Measurements from ENCODE around the gene RTN1.

The RTN1 gene

GRCh38 chr14:59849411-59850130 is 21.0 kb downstream of the RTN1 start:
- no peak for DNase-seq (ENCODE audit: low read depth)

DNA sequence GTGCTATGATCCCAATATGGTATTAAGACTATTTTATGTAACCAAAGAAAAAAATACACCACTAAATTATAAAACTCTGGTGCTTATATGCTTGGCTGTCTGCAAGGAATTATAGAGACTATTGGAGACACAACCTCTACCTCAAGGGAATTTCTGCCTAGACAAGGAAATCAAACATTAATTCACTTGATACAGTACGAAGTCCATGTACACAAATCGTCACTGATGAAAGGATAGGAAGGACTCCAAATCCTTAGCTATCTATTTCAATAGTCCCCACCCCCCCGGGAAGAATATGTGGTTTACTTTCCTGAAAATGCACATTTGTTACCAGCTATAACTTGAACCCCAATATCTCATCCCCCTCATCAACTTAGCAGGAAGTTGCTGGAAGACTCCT is 21.9 kb downstream of the RTN1 start:
- no peak for DNase-seq (ENCODE audit: low read depth)

DNA sequence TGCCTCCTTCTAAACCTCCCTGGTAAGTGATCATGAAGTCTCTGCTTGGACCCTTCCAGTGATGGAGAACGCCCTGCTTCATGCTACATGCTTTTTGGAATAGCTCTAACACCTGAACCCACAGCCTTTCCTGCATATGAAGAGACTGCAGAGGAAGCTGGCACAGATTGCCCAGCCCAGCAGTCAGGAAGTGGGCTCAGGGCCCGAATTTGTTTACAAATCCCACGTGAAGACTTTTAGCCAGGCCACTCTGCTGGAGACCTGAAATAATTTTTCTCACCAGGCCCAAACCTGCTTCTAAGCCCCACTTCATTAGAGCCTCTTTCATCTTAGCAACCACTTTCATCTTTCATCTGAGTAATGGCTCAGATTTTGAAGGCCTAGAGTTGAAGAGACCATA is 22.9 kb downstream of the RTN1 start:
- no peak for DNase-seq (ENCODE audit: low read depth)

DNA sequence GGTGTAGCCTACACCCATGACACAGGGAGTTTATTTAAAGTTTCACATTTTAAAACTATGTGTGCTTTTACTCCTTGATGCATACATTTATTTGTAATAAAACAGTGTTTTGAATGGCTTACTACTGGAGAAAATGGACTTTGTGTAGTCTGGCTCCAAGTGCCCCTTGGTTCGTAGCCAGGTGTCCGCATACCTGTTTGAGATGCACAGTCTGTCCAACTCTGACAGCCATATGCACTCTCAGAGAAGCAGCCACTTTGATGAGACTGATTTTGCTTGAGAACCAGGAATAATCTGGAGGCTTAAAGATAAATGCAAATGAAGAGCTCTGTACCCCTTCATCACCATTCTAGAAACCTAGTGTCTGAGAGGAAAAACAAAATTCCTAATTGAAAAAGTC is 24.0 kb downstream of the RTN1 start:
- no peak for DNase-seq (ENCODE audit: low read depth)

DNA sequence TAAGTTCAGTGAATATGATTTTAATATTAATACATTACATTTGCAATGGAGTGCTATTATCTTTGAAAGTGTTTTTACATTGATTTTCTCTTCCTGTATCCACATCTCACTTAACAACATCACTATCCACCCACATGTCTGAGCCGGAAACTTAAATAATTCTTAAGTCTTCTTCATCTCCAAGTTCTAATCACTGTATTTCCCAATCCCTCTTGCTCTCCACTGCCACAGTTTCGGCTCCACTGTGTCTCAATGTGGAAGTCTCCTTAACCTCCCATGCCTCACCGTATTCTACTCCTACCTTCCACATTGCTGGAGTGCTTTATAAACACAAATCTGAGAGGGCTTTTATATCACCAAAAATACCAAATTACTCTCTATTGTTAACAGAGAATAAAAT is 25.3 kb downstream of the RTN1 start:
- no peak for DNase-seq (ENCODE audit: low read depth)

GRCh38 chr14:59844186-59844812 is 26.3 kb downstream of the RTN1 start:
- no peak for DNase-seq (ENCODE audit: low read depth)

DNA sequence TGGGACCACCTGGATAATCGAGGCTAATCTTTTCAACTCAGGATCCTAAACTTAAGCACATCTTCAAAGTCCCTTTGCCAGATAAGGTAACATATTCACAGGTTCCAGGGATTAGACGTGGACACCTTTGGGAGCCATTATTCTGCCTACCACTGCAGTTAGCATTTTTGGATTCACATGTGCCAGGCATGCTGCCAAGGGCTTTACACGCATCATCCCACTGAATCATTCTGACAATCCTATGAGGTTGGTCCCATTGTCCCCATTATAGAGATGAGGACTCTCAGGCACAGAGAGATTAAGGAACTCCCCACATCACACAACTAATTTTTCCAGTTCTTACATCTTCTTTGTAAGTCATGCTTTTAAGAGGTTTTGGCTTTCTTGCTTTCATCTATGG is 34.5 kb downstream of the RTN1 start:
- DNase-seq (ENCODE audit: low read depth): no peak

- DNase-seq (ENCODE audit: low read depth): no peak
Measured at GRCh38 chr14:59832653-59833294, 37.8 kb downstream of the RTN1 start.

DNA sequence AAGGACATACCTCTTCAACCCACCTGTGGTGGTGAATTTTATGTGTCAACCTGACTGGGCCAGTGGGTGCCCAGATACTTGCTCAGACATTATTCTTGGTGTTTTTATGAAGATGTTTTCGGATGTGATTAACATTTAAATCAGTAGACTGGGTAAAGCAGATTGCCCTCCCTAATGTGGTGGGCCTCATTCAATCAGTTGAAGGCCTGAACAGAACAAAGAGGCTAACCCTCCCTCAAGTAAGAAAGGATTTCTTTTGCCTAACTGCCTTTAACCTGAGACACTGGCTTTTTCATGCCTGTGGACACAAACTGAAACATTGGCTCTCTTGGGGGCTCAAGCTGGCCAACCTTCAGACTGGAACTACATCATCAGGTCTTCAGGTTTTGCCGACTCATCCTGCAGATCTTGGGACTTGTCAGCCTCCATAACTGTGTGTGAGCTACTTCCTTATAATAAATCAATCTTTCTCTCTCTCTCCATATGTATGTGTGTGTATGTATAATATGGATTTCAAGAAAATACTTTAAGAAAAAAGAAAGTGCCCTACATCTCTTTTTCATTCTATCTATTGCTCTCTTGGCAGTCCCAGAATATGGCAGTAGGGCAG is 39.4 kb downstream of the RTN1 start:
- DNase-seq (ENCODE audit: low read depth): no peak

- no peak for DNase-seq (ENCODE audit: low read depth)
Measured at GRCh38 chr14:59830338-59830734, 40.2 kb downstream of the RTN1 start.

- DNase-seq (ENCODE audit: low read depth): no peak
Measured at GRCh38 chr14:59829469-59830337, 40.9 kb downstream of the RTN1 start.

DNA sequence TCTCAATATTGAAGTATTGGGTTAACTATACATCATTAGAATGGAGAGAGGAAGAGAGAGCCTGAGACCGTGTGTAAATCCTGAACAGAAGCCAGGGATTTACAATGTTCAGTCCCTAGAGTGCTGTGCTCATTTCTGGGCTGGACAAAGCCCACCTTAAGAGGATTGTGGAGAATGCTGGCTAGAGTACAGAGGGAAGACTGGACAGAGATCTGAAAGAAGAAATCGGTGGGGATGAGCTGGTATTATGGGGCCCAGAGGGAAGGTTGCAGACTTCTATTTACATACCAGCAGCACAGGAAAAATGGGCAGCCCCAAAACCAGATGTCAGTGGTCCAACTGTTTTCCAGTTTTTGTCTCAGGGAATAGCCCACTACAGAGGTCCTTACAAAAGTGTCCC is 42.3 kb downstream of the RTN1 start:
- no peak for DNase-seq (ENCODE audit: low read depth)

- DNase-seq (ENCODE audit: low read depth): no peak
Measured at GRCh38 chr14:59827401-59827800, 43.2 kb downstream of the RTN1 start.

DNA sequence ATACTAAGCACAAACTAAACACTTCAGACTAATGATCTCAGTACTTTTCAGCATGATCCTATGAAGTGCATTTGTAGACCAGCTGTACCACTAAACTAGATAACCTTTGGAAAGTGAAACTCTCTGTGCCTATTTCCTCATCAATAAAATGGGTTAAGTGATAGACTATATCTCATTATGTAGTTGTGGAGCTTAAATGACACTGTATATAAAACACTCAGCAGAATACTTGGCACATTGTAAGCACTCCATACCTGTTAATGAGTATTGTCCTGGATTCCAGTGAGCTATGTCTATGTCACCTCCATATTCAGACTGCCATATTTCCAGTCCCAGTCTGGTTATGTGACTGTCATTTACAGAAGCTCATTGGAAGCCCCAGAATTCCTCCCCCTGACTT is 44.4 kb downstream of the RTN1 start:
- DNase-seq (ENCODE audit: low read depth): no peak

- no peak for DNase-seq (ENCODE audit: low read depth)
Measured at GRCh38 chr14:59823179-59823578, 47.4 kb downstream of the RTN1 start.

DNA sequence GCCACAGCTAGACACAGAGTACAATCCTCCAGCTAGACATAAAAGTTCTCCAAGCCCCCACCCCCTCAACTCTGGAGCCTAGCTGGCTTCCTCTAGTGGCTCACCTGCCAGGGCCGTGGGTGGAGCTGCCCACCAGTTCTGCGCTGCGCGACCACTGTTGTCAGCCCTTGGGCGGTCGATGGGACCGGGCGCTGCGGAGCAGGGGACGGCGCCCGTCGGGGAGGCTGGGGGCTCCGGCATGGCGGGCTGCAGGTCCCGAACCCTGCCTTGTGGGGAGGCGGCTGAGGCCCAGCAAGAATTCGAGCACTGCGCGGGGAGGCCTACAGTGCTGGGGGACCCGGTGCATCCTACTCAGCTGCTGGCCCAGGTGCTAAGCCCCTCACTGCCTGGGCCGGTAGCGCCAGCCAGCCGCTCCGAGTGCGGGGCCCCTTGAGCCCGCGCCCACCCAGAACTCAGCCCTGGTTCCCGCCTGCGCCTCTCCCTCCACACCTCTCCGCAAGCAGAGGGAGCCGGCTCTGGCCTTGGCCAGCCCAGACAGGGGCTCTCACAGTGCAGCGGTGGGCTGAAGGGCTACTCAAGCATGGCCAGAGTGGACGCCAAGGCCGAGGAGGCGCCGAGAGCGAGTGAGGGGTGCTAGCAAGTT is 51.0 kb downstream of the RTN1 start:
- no peak for DNase-seq (ENCODE audit: low read depth)

- no peak for DNase-seq (ENCODE audit: low read depth)
Measured at GRCh38 chr14:59816941-59817340, 53.6 kb downstream of the RTN1 start.

DNA sequence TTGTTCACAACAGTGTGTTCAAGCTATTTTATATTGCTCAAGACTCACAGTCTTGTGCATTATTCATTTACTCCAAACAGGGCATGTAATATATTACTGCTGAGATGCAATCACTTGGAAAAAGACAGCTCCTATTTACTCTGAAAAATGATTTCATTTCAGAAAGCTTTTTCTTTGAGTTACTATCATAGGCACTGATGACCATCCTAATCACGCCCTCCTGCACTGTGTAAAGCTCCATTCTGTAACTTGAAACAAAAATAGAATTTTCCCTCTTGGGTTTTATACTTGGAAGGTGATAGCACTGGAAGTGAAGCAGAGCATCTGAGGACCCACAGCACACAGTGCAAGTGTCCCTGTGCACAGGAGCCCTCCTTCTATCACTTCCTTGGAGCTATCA is 55.6 kb downstream of the RTN1 start:
- DNase-seq (ENCODE audit: low read depth): no peak

GRCh38 chr14:59811815-59812214 is 58.8 kb downstream of the RTN1 start:
- no peak for DNase-seq (ENCODE audit: low read depth)

GRCh38 chr14:59811073-59811472 is 59.5 kb downstream of the RTN1 start:
- DNase-seq (ENCODE audit: low read depth): no peak

DNA sequence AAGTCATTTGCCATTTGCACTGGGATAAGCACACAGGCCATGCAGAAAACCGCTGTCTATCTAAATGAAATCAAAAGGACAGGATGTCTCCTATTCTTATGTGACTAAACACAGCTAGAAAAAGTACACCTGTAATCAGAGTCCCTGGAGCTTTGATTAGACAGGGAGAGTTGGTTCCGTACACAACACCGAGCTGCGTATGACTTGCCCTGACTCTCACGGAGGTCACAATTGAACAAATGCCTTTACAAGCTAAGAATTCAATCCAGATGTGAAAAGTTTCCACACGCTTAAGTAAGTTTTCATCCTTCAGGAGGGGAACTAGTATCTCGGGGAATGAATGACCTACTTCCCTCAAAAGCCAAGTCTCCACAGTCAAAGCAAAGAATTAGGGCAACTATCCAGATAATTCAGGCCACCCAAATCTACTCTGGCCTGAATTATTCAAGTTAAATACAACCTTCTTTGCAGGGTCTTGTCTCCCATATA is 67.5 kb downstream of the RTN1 start:
- no peak for DNase-seq (ENCODE audit: low read depth)
